ENCODE measurements around the gene ATP2B2.

ATP2B2 gene

DNA sequence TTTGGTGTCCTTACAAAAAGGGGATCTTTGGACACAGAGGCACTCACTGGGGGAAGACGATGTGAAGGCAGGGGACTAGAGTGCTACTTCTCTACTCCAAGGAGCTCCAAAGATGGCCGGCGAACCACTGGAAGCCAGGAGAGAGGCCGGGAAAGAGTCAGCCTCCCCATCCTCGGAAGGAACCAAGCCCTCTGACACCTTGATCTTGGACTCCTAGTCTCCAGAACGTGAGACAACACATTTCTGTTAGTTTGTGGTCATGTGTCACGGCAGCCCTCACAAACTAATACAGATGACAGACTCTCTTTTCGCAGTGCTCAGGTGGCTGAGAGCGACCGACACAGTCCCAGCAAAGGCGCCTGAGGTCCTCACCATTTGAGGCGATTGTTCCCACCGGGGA, 24.4 kb upstream of the ATP2B2 start:
- DNase-seq (ENCODE audit: low read depth in 2 of 2) = no peak

DNA sequence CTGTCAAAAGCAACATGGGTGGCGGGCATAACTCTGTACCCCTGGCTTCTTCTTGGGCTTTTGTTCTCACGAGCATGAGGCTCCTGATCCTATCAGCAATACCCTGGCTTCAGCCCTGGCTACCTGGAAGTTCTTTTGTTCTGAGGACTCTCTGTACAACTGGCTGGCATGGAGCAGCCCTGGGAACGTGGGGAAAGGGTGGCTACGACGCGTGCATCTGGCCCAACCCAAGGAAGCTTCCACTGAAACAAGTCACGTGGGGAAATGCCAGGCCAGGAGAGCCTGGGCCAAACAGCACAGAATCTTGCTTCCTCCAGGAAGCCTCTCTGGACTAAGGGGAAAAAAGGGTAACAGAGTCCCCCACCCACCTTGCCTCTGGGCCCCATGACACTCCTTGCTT, 22.7 kb upstream of the ATP2B2 start:
- DNase-seq (ENCODE audit: low read depth in 2 of 2) = no peak

DNA sequence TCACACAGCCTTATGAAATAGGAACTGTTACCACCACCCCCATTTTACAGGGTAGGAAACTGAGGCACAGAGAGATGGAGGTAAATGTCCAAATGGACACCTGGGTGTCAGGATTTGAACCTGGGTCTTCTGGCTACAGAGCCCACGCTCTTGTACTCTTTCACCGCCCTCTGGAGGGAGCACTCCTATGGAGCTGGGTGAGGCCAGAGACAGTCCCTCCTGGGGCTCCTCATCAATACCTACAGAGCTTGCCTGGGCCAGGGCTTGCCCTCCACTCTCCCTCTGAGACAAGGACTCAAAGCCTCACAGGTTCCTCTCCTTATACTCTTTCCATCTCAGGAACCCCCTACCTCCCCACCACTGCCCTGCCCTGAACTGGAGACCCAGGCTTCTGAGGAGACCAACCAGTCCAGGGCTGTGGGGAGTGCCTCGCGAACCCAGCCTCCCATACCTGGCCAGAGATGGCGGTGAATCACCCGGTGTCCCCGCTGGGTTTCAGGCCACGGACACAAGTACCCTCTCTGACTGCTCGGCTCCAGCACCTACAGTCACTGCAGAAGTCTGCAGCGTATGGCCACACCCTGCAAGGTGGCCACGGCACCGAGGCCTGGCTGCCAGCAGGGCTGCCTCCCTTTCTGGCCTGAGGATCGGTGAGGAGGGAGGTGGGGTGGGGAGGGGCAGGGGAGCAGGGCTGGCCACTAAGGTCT, 22.1 kb upstream of the ATP2B2 start:
- DNase-seq (ENCODE audit: low read depth in 2 of 2) = no peak

DNA sequence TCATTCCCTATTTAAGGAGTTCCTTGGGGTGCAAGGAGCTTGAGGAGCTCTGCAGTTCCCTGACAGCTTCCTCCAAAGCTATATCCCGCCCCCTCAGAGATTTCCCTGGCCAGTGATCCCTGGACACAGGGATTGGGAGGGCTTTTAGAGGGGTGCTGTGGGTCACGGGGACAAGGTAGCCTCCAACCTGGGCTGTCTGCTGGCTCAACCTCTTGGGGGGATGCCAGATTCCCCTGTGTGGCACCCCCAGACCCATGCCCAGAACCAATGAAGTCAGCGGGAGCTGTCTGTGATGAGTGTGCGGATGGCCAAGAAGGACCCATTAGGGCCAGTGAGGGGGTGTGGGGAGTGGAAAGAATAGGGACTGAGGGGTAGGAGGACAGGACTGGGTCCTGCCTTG, 21.0 kb upstream of the ATP2B2 start:
- DNase-seq (ENCODE audit: low read depth in 2 of 2) = no peak

DNA sequence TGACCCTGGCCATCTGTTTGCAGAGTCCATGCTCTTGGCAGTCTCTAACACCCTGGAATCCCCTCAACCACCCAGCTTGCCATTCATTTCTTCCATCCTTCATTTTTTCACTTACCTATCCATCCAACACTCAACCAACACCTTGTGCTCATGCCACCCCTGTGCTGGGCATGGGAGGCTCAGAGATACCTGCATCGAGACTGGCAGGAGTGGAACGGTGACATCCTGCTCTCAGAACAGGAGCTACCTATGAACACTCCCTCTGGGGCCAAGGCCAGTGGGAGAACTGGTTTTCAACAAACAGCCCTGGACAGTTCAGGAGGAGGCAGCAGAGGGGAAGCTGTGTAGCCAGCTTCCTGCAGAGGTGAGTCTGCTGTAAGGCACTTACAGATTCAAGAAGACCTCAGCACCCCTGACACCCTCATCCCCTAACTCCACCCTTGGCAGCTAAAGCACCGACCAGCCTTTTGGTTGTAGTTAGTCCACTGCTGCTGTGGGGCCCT, 19.5 kb upstream of the ATP2B2 start:
- no peak for DNase-seq (ENCODE audit: low read depth in 2 of 2)

DNA sequence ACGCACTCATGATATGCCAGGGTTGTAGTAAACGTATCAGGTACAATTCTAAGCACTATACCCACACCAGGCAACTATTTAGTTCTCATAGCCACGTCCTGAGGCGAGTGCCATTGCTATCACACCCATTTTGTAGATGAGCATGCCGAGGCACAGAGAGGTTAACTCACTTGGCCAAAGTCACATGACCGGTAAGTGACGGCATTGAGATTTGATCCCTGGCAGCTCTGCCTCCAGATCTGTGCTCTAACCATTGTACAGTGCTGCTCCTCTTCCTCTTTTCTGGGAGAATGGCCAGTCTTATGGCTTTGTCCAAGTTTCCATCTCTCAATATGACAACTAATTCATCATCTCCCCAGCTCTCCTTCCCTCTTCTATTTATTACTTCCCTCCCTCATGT, 18.9 kb upstream of the ATP2B2 start:
- DNase-seq (ENCODE audit: low read depth in 2 of 2) = no peak

DNA sequence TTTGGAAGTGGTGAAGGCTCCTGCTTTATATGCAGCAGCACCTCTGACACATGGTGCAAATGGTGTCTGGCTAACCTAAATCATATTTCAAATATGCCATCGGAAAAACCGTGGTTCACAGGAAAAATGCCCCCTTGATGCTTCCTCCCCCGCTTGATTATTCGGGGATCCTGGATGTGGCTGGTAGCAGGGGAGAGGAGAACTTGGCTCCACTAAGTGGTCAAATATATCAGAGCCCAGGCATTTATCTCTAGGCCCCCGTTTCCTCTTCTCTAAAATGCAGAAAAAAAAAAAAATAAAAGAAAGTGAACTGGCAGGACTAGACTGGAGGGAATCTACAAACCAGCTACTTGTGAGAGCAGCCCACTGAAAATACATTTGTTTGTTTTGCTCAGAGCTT, 18.2 kb upstream of the ATP2B2 start:
- no peak for DNase-seq (ENCODE audit: low read depth in 2 of 2)

DNA sequence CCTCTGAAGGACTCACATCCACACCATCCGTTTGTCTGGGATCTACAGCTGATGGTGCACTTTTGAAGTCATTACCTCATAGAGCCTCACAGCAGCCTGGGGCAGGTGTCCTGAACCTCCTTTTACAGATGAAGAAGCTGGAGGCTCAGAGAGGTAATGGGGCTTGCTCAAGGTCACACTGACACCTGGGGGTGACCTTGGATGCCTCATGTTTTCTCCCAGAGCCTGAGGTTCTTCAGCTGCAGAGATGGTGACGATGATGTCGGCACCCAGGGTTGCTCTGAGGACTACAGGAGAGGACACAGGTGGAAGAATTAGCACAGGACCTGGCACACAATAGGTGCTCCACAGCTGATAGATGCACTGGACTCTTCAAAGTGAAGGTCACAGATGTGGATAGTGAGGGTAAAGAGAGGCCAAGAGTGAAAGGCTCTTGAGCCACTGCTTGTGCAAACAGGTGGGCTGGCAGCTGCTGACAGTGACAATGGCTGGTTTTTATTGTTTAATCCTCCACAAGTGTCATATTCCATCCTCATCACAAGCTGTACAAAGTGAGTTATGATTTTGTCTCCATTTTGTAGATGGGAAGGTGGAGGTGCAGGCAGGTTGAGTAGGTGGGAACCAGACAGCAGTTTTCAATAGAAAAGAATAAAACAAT, 17.4 kb upstream of the ATP2B2 start:
- DNase-seq (ENCODE audit: low read depth in 2 of 2) = no peak

DNA sequence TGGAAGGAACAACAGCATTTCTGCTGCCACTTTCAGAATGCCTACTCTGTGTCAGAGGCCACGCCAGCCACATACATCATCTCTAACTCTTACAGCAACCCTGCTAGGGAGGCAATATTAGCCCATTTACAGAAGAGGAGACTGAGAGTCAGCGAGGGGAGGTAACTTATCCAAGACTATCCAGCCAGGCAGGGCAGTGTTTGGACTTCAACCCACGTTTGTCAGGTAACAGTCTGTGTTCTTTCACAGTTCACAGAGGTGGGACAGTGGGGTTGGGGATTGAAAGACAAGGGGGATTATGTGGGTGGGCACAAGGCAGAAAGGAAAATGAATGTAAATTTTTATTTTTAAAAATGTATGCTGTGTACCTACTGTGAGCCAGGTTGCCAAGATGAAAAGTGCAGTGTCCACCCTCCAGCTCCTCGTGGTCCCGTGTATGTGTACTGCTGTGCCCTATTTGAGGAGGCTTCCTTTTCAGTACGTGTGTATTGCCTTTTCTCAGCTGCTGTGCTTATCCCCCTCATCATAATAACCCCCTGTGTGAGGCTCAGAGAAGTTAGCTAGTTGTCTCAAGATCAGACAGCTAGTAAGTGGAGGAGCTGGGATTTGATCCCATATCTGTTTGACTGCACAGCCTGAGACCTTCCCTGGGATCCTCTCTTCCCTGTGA, 16.5 kb upstream of the ATP2B2 start:
- no peak for DNase-seq (ENCODE audit: low read depth in 2 of 2)

DNA sequence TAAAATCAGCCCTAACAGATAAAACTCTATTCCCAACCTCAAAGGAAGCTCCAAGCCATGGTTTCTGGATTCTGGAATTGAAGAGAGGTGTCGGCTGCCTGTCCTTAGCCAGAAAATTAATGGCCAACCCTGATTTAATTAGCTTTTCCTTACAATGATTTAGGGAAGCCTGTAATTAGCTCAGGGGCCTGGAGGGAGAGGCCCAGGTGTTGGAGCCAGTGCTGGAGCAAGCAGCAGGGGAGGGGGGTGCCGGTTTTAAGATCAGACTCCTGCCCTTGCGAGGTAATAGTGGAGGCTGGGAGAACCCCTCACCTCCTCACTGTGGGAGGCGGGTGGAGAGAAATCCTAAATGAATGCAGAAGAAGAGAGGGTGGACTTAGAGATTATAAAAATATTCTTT, 14.7 kb upstream of the ATP2B2 start:
- DNase-seq (ENCODE audit: low read depth in 2 of 2) = no peak

DNA sequence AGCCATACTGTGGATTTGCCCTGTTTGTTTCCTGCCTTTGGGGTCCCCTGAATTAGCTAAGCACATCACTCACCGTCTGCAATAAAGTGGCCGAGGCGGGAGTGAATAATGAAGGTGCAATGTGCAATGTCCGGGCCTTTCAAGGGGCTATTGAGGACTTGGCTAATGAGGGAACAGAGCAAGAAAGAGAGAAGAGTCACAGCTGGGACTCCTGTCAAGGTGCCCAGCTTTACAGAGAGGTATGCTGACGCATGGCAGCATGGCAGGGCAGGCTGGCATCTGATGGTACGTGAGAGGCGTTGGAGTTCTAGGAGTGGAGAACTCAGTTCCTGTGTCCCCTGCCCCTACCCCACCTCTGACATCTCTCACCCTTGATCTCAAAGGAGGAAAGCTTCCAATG, 13.8 kb upstream of the ATP2B2 start:
- no peak for DNase-seq (ENCODE audit: low read depth in 2 of 2)

DNA sequence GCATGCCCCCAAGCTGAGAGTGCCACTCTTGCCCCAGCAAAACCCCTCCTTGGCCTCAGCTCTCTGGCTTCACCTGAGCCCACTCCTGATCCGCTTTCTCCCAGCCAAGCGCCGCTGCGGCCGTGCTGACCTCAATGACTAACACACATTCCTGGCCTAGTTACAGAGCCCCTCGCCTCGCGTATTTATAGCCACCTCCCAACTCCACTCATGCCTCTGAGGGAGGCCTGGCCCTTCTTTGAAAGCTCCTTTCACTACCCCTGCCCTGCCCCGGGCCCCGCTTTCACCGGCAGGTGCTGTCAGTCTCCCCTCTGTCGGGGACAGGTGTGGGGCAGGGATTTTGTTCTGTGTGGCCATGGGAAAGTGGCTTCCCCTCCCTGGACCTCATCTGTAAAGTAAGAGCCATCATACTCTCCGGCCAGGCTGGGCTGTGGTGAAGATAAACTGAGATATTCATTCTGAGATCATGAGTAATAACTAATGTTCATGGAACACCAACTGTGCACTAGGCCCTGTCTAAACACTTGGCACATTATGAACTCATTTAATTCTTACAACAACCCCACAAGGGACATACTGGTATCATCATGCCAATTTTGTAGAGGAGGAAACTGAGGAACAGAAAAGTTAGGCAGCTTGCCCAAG, 13.2 kb upstream of the ATP2B2 start:
- DNase-seq (ENCODE audit: low read depth in 2 of 2) = no peak

DNA sequence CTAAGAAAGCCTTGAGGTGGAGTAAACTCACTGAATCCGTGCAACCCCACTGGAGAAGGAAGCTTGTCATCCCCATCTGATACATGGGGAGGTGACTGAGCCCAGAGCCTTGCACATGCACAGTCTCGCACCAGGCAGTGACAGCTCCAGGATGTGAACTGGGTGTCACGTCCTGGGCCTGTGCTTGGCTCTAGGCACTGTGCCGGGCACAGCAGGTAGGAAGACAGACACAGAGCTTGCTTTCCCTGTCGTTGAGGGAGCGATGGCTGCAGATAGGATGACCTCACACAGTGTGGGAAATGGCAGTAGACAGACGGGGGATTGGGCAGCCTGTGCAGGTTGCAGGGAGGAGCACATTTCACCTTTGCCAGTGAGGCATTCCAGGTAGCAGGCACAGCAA, 12.2 kb upstream of the ATP2B2 start:
- DNase-seq (ENCODE audit: low read depth in 2 of 2) = no peak

DNA sequence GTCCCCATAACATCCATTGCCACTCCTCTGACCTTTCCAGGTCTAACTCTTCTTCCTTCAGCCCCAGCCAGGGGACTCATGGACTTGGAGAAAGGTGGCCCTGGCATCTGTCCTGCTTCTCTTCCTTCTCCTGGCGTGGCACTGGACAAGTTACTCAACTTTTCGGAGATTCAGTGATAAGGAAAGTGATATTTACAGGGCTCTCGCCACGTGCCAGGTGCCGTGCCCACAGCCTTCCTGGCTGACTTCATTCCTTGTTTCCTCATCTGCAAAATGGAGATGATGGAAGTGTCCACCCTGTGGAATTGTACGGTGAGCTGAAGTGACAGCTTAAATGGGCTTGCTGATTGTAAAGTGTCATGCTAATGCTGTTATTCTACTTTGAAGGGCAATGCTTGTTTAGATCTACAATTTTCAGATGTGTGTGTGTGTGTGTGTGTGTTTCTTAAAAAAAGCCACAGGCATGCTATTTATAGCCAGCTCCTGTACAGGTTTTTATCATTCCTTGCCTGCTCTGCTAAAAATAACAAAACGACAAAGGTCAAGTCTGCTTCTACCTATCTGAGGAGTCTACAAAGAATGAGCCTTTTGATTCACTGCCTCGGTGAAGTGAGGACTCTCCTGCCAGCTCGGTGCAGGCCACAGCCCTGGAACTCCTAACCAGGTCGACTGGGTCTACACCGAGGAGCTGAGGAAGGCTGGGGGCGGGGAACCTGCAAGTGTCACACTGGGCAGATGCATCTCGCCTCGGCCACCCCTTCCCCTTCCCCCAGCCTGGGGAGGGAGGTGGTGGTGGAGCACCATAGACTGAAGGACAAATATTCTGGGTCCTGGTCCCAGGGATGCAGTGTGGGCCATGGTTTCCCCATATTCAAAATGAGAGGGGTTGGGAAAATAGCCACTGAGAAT, 11.4 kb upstream of the ATP2B2 start:
- DNase-seq (ENCODE audit: low read depth in 2 of 2) = no peak

DNA sequence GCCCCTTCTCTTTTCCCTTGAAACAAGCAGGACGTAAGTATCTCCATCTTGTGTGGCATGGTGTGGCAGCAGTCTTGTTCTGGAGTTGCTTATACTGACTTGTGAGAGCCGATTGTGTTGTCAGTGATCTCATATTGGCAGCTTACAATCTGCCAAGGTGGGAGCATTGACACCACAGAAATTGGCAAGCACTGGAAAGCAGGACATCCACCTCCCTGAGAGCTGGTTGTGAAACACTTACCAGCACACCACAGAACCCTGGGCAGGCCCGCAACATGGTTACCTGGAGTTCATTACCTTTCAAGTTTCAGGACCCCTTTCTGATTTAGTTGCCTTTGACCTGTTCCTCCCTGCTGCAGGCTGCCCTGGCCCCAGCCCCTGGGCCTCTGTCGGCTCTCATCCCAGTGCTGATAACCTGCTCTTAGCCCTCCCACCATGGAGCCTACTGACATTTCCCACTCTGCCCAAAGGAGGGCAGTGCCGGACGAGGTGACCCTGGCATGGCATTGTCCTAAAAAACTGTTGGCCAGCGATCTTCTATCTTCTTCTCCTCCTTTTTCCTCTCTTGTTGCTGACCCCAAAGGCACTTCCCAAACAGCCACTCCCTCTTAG, 10.6 kb upstream of the ATP2B2 start:
- no peak for DNase-seq (ENCODE audit: low read depth in 2 of 2)

DNA sequence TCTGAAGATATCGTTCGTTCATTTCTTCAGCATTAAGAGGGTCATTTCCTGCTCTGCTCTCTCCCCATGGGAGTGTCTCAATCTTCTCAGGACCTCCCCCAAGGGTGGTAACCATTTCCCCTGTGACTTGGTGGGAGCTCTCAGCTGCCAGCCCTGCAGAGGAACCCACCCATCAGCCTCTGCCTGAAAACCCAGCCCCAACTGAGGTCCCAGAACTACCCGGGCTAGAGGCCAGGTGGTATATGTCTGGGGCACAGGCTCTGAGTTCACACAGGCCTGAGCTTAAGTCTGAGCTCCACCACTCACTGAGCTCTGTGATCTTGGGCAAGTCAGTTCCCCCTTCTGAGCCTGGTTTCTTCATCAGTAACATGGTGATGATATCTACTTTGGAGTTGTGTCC, 10.0 kb upstream of the ATP2B2 start:
- DNase-seq (ENCODE audit: low read depth in 2 of 2) = no peak

DNA sequence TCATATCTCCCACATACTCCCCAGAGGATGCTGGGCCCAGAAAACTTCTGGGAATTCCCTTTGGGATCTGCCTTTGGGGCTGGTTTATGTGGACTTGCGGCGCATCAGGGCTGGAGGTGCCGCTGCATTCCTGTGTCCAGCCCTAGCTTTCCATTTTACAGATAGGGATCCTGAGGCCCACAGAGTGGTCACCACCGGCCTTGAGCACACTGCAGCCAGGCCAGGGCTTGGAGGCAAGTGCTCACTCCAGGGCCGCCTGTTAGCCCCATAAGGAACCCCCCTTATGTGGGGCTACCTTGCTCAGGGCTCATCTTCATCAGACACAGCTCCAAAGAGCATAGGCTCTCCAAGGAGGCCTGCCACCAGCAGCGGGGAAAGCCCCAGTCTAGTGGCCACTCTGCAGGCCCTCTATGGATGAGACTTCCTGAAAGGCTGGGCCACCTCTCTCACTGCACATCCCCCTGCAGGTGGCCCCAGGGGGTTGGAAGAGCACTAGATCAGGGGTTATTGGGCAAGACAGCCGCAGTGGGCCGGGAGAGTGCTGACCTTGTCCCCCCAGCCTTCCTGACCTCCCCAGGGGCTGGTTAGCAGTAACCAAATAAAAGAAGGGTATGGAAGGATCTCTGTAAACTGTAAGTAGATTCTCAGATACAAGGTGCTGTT, 9.2 kb upstream of the ATP2B2 start:
- no peak for DNase-seq (ENCODE audit: low read depth in 2 of 2)

DNA sequence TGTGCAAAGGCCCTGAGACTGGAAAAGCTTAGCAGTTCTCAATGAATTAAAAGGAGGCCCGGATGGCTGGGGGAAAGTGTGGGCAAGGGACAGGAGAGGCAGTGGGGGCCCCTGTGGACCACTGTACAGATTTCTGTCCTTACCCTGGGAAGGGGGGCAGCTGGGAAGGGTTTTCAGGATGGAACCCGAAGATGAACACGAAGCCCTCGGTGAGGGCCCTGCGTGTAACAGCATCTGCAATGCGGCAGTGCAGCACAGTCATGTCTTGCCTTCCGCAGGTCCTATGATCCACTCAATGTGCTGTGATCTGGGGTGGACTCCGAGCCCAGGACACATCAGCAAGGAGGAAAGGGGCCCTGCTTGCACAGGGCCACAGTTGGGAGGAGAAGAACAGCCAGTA, 7.9 kb upstream of the ATP2B2 start:
- DNase-seq (ENCODE audit: low read depth in 2 of 2) = no peak

DNA sequence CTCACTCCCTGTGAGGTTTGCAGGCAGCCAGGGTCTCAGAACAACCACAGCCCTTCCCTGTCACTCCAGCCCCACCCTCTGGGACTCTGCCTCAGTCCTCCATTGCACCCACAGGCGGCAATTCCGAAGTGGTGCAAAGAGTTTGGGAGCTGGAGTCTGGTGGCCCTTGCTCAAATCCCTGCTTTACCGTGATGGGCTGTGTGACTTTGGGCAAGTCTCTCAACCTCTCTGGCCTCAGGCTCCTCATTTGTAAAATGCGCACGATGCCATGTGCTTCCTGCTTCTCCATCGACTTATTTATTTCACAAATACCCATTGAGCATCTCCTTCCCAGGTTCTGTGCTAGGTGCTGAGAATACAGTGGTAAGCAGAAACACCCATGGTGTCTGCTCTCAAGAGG, 7.3 kb upstream of the ATP2B2 start:
- DNase-seq (ENCODE audit: low read depth in 2 of 2) = no peak

DNA sequence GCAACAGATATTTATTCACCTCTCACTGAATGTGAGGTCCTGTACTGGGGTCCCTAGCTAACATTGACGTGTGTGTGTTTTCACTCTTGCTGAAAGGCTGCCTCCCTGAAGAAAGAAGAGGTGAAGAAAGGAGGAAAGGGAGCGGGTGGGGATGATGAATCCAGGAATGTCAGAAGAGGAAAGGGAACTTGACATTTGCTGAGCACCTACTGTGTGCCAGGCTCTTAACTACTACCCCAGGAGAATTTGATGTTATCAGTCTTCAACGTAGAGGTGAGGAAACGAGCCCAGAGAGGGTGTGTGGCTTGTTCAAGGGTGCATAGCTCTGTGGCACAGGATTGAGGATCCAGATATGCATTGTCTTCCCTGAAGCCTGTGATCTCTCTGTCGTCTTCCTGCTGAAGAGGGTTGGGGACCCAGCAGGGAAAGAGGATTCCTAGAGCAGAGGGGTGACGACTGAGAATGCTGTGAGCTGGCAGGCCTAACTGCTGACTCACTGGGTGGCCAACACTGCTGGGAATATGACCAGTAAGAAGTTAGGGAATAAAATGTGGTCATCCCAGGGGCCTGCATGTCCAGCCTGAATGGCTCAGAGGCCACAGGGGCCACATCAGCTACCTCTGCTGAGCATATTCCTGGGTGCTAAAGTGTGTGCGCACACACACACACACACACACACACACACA, 6.6 kb upstream of the ATP2B2 start:
- DNase-seq (ENCODE audit: low read depth in 2 of 2) = no peak

Data from stimulated activated CD8-positive, alpha-beta memory T cell treated with anti-CD3 and anti-CD28 coated beads, Interleukin-15, amount 100 ng/mL, for 4 hours (primary cell).